GM12878 (cell line): ENCODE results near the gene CNR1. TPM values are rescaled to one million over a fixed set of nuclear protein-coding genes. Genes with fewer than 3 reads are reported as not detected.

ENCODE experiments used
- ATAC-seq: fragments of 200-7000 bp; cut with Tn5 transposase; 3 replicates; pipeline ENCODE4 v1.9.1; 2020; ENCODE audit warnings: mild to moderate bottlenecking, moderate library complexity
- BruUV-seq: library from RNA; stranded (reverse); fragments of 400-500 nt; replicated peaks from 2 replicates; lab custom pipeline; 2021; lab: Mats Ljungman, UMichigan
- CTCF ChIA-PET: fragments of 300-600 bp; sonication (Branson Sonifier 250); formaldehyde crosslinking; extraction: SDS; loops from one replicate; lab custom pipeline; 2021; ENCODE audit warnings: inconsistent platforms; lab: Yijun Ruan, JAX
- POLR2A ChIA-PET: fragments of 350-600 bp; formaldehyde crosslinking; extraction: SDS; loops from one replicate; lab custom pipeline; 2021; ENCODE audit warnings: inconsistent platforms; lab: Charles Lee
- RAD21 ChIA-PET: fragments of 300-600 bp; sonication (Branson Sonifier 250); formaldehyde crosslinking; loops from one replicate; lab custom pipeline; 2023; ENCODE audit warnings: antibody characterized with exemption; ENCODE audit not compliant: unreplicated experiment; lab: Charles Lee
- SMC1A ChIA-PET: fragments of 300-600 bp; sonication (Branson Sonifier 250); formaldehyde crosslinking; loops from one replicate; lab custom pipeline; 2023; ENCODE audit not compliant: unreplicated experiment, uncharacterized antibody; lab: Charles Lee
- DNase-seq: peaks from one replicate; pipeline ENCODE4 v3.0.0-alpha.2; 2011; ENCODE audit warnings: low read depth, low spot score
- FAIRE-seq: peaks from 3 replicates; lab custom pipeline; 2011; peaks lifted over from hg19 to GRCh38; lab: Jason Lieb, UNC
- H2AFZ ChIP-seq: 2 replicates; pipeline ENCODE4 v1.6.0; 2011; ENCODE audit warnings: low read depth, low read length, control low read depth; ENCODE audit not compliant: control insufficient read depth
- H3K27ac ChIP-seq: 2 replicates; pipeline ENCODE4 v1.5.1; 2011; ENCODE audit warnings: control low read depth; ENCODE audit not compliant: control insufficient read depth, insufficient read depth
- H3K27me3 ChIP-seq, 2 experiments: replicated peaks in 1 of 2; 2 replicates each; pipeline versions ENCODE4 v1.6.0 to v1.6.1; 2011; ENCODE audit warnings: low read length in 1 of 2; ENCODE audit not compliant: control insufficient read depth in 2 of 2, insufficient read depth in 2 of 2
- H3K36me3 ChIP-seq, 2 experiments: 2 replicates each; pipeline ENCODE4 v1.5.1; 2011; ENCODE audit warnings: low read length in 1 of 2; ENCODE audit not compliant: control insufficient read depth in 2 of 2, insufficient read depth in 2 of 2
- H3K4me1 ChIP-seq: 2 replicates; pipeline ENCODE4 v1.6.1; 2011; ENCODE audit warnings: mild to moderate bottlenecking, low read length, moderate library complexity, mixed read lengths; ENCODE audit not compliant: control insufficient read depth, insufficient read depth
- H3K4me2 ChIP-seq: 2 replicates; pipeline ENCODE4 v1.6.0; 2011; ENCODE audit warnings: control low read depth; ENCODE audit not compliant: control insufficient read depth, insufficient read depth
- H3K4me3 ChIP-seq: fragments of 200-600 bp; sonication (generic); 2 replicates; pipeline ENCODE4 v1.5.1; 2016
- H3K79me2 ChIP-seq: 2 replicates; pipeline ENCODE4 v1.6.0; 2011; ENCODE audit warnings: low read length; ENCODE audit not compliant: control insufficient read depth, insufficient read depth
- H3K9ac ChIP-seq: 2 replicates; pipeline ENCODE4 v1.8.0; 2011; ENCODE audit warnings: low read length, control low read depth, mixed read lengths; ENCODE audit not compliant: control insufficient read depth, insufficient read depth
- H3K9me3 ChIP-seq: replicated peaks from 3 replicates; pipeline ENCODE4 v1.5.1; 2011; ENCODE audit warnings: mild to moderate bottlenecking, low read length; ENCODE audit not compliant: control insufficient read depth, insufficient read depth
- H4K20me1 ChIP-seq: 2 replicates; pipeline ENCODE4 v1.6.0; 2011; ENCODE audit not compliant: control insufficient read depth, insufficient read depth
- BACH1 ChIP-seq: fragments of 450-650 bp; IDR thresholded peaks from 2 replicates; pipeline ENCODE4 v1.6.1; 2017; ENCODE audit warnings: mild to moderate bottlenecking, borderline replicate concordance
- CBFB ChIP-seq: IDR thresholded peaks from 2 replicates; pipeline ENCODE4 v1.6.1; 2016; ENCODE audit warnings: antibody characterized with exemption, low read depth
- CHD1 ChIP-seq: IDR thresholded peaks from 2 replicates; pipeline ENCODE4 v1.6.1; 2012; ENCODE audit warnings: low read depth, low read length, improper control_type of control experiment
- EZH2 ChIP-seq: IDR thresholded peaks from 2 replicates; pipeline ENCODE4 v1.6.1; 2012; ENCODE audit warnings: low read depth, mild to moderate bottlenecking, control low read depth, inconsistent platforms, low read length, borderline replicate concordance; ENCODE audit not compliant: control insufficient read depth
- MXI1 ChIP-seq: fragments of 150-350 bp; IDR thresholded peaks from 2 replicates; pipeline ENCODE4 v1.6.1; 2011; ENCODE audit warnings: low read depth, mild to moderate bottlenecking, inconsistent platforms, low read length, improper control_type of control experiment
- NFIC ChIP-seq: IDR thresholded peaks from 2 replicates; pipeline ENCODE4 v1.6.1; 2012; ENCODE audit warnings: low read depth, mild to moderate bottlenecking, inconsistent platforms, low read length, moderate library complexity
- NFXL1 ChIP-seq: fragments of 450-650 bp; IDR thresholded peaks from 2 replicates; pipeline ENCODE4 v1.6.1; 2017; ENCODE audit warnings: antibody characterized with exemption, mild to moderate bottlenecking, borderline replicate concordance
- SIN3A ChIP-seq: IDR thresholded peaks from 2 replicates; pipeline ENCODE4 v1.6.1; 2012; ENCODE audit warnings: low read depth, low read length, improper control_type of control experiment
- SIX5 ChIP-seq: IDR thresholded peaks from 2 replicates; pipeline ENCODE4 v1.6.1; 2011; ENCODE audit warnings: mild to moderate bottlenecking, low read depth, low read length, moderate library complexity; ENCODE audit not compliant: severe bottlenecking
- SMC3 ChIP-seq: IDR thresholded peaks from 2 replicates; pipeline ENCODE4 v1.6.1; 2011; ENCODE audit warnings: low read length, improper control_type of control experiment, borderline replicate concordance
- TAF1 ChIP-seq: IDR thresholded peaks from 2 replicates; pipeline ENCODE4 v1.6.1; 2011; ENCODE audit warnings: mild to moderate bottlenecking, low read depth, low read length, borderline replicate concordance
- TBL1XR1 ChIP-seq: IDR thresholded peaks from 2 replicates; pipeline ENCODE4 v1.6.1; 2012; ENCODE audit warnings: low read depth, low read length, improper control_type of control experiment
- ZBTB11 ChIP-seq: fragments of 450-650 bp; formaldehyde crosslinking; IDR thresholded peaks from 2 replicates; pipeline ENCODE4 v1.5.0; 2022; ENCODE audit warnings: mild to moderate bottlenecking, missing genetic modification characterization
- ZBTB40 ChIP-seq: fragments of 450-650 bp; IDR thresholded peaks from 2 replicates; pipeline ENCODE4 v1.6.1; 2016; ENCODE audit warnings: mild to moderate bottlenecking, moderate library complexity, borderline replicate concordance
- WGBS: methylation state at CpG from one replicate; pipeline ENCODE4 v1.1.6; 2016; ENCODE audit warnings: low lambda C conversion rate; ENCODE audit not compliant: insufficient replicate concordance, insufficient coverage; ENCODE audit errors: missing lambda C conversion rate; 5-methylcytosine and 5-hydroxymethylcytosine counted together
- in situ Hi-C: fragments of 300-500 bp; cut with MboI; formaldehyde crosslinking; loops from 9 replicates; pipeline ENCODE4 v1.14.3; 2018; ENCODE audit warnings: mixed read lengths
- intact Hi-C: fragments of 100-400 bp; cut with micrococcal nuclease; formaldehyde crosslinking; loops from one replicate; pipeline ENCODE4 v1.14.2; 2022; ENCODE audit not compliant: unreplicated experiment
- polyA plus RNA-seq, 11 experiments: library from polyadenylated mRNA; depleted of rRNA in 4 of 11; unstranded in 6 of 11; stranded (reverse) in 5 of 11; fragments of >200 nt; fragmentation: Nextera tagmentation in 4 of 11; fragmentation: Illumina TruSeq in 1 of 11; extraction: Ambion mirVana in 4 of 11; extraction: Trizol in 1 of 11; gene quantifications; 1 replicate in 1 of 11; 2 replicates in 10 of 11; pipeline versions ENCODE4 v1.2.1 to v1.2.3, GENCODE V29; 2011 to 2016; ENCODE audit warnings: inconsistent platforms in 2 of 11, missing spikeins in 2 of 11, low read depth in 1 of 11
- total RNA-seq, 4 experiments: library from RNA; depleted of rRNA in 3 of 4; stranded (reverse); fragments of >200 nt in 3 of 4; fragmentation: Illumina TruSeq in 1 of 4; extraction: Trizol in 1 of 4; gene quantifications; 2 replicates each; pipeline versions ENCODE4 v1.2.1 to v1.2.3, GENCODE V29; 2013 to 2021

Gene CNR1
- total and polyA plus RNA-seq, 10 of the 15 experiments (the other 5 are each of a cell fraction or from before 2014, with no cell fraction given) = 2.2 to 15.4 (median 8.5) TPM

DNA sequence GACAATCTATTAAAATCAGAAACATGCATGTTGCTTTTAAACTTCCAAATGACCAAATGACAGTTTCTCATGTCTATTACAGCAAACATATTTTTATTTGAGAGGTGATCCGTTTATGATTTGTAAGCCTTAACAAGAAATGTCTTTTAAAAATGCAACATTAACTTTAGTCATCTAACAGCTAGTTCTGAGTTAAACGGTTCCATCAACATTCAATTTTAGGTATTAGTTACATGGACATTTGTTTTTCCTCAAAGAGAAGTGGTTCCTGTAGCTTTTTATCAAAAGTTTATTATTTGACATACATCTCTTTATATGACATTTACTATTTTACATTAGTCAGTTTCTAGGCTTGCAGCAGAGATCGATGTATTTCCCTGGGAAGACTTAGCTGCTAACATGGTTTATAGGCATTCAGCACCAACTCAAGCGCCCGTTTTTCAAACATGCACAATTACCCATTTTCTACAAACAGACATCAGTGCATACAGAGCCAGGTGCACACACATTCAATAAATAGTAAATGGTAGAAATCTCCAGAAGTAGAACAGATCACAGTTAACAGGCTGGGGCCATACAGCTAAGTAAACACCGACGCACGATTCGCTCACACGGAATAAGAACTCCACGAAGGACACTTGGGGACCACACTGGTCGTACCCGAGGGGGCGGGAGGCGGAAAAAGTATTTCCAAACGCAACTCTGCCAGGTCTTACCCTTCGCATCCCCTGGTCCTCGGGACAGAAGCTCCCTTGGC, 882 bp downstream of the CNR1 start (continued):
- TF ChIP-seq ZBTB40 = 0 out of 2 replicates have a peak, but pooled peaks have one; percentile 21

DNA sequence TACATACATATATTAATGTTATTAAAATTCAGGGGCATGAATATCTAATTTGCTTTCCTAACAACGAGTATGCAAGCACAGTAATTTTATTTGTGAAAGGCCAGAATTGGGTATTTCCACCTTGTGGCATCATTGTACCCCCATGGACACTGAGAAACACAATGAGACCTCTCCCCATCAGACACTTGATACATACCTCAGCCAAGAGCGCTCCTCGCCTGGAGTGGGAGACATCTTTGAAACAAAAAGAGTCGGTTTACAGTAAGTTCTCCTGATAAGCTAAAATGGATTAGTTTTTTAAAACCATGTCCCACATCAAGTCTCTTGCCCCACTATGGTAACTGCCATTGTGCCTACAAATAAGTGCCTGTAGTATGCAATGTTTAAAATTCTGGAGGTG, 2.1 kb downstream of the CNR1 start:
- Histone ChIP-seq H3K79me2 (no peaks in the 10 kb centered on the region; the same call in 1 of the 2 replicates), H3K36me3 (no peaks in the 10 kb centered on the region), H2AFZ (no peak overlapping the region), H3K4me2 (no peak overlapping the region), H3K4me3 (no peak overlapping the region), H3K9me3 (no peaks in the 10 kb centered on the region), H3K4me1 (no peaks in the 10 kb centered on the region), H3K9ac (no peak overlapping the region), H3K27ac (no peak overlapping the region), H4K20me1 (no peaks in the 10 kb centered on the region), H3K27me3 (0 out of 4 replicates have a peak, but pooled peaks cover 0 to 6% of the 10 kb centered on the region in 2 experiments)
- FAIRE-seq = no peak
- CTCF ChIA-PET = interaction anchor here (1.2 to 3.8 kb wide), 9 partner anchors 16 to 333 kb away, joined by 3 to 50 read pairs (median 5); no protein-coding TSS in a partner anchor
- POLR2A ChIA-PET = interaction anchor here (0.8 to 1.5 kb wide), 5 partner anchors 17 to 916 kb away, joined by 3 to 4 read pairs (median 3); partner anchors contain the start of gene PNRC1
- ATAC-seq = no peak
- in situ Hi-C loops (no loop called here), intact Hi-C loops (loop anchor here (2.0 to 10.0 kb wide), 3 partner anchors 21 to 471 kb away; partner anchors contain the start of gene AKIRIN2)
- RAD21 ChIA-PET = interaction anchor here (1.8 to 3.9 kb wide), 9 partner anchors 22 to 706 kb away, joined by 6 to 39 read pairs (median 13); no protein-coding TSS in a partner anchor
- WGBS = 50% methylated on average over 4 of the region's 4 CpGs
- SMC1A ChIA-PET = interaction anchor here (0.6 to 3.9 kb wide), 20 partner anchors 9 to 1402 kb away, joined by 3 to 34 read pairs (median 6); no protein-coding TSS in a partner anchor
- no peak for DNase-seq
- no TSS peak for BruUV-seq
- TF ChIP-seq BACH1 (no peak), TBL1XR1 (no peak), TAF1 (no peak), SIX5 (no peak), SMC3 (no peak), CHD1 (no peak), NFIC (peak; percentile 25; the same call in 1 of the 2 replicates), NFXL1 (no peak), SIN3A (no peak), MXI1 (peak; percentile 10; the same call in 1 of the 2 replicates), ZBTB11 (no peak), CBFB (no peak), EZH2 (no peak)
